Measurements from ENCODE around the gene YKT6. TPM values are rescaled to one million over a fixed set of nuclear protein-coding genes. Genes with fewer than 3 reads are reported as not detected.
A peak's percentile ranks its signal among the peaks of the same experiment; 100 is the strongest.

Gene YKT6
- polyA plus RNA-seq, 6 donors from 2014 or later: 21.5 to 41.9 (median 31.0) TPM

DNA sequence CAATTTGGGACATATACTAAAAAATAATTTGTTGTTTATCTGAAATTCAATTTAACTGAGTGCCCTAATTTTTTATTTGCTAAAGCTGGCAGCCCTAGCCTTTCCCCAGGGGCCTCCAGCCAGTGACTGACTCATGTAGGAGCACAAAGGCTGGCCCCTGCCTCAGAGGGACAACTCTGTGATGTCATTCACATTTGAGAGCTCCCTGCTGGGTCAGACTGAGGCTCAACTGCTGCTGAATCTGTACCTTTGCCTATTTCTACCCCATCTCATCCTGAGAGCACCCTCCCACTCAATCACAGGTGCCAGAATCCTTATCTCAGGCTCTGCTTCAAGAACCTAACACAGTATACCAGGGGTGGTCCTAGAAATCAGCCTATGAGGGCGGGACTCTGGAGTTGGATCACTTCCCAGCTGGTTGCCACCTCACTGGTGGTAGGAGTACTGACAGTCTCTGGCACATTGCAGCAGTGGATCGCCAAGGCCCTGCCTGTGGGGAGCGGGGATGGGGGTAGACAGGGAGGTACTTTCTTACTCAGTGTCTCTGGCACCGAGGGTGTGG, 23.1 kb upstream of the YKT6 start:
- DNase-seq (no peak), ATAC-seq (ENCODE audit: low read depth in 2 of 2) (no peak)
- H3K9me3 Mint-ChIP-seq: peaks cover 2 to 7% (median 4%) of the 10 kb centered on the region in 7 donors
- H3K4me3 Mint-ChIP-seq: no peak overlapping the region
- no peak overlapping the region for H3K27ac Mint-ChIP-seq
- H3K36me3 Mint-ChIP-seq: no peaks in the 10 kb centered on the region
- peaks cover 11 to 34% (median 15%) of the 10 kb centered on the region in 3 donors for H3K27me3 Mint-ChIP-seq
- peaks cover 4 to 8% (median 5%) of the 10 kb centered on the region in 3 donors for H3K4me1 Mint-ChIP-seq

DNA sequence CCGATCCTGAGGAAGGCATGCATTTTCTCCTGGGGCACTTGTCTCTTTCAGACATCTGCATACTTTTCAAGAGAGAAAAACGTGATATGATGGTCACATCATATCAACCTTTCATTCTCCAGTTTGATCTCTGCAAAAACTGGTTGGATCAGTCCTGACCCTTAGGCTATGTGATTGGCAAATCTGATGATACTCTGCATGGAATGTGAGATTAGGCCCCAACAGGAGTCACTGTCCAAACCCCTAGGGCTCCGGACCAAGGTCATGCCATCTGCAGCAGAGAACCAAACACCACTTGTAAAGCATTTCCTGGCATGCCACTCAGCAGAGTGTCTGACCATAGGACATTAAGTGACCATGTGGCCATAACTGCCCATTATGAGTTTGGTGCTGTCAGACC, 20.1 kb upstream of the YKT6 start:
- H3K4me3 Mint-ChIP-seq: no peak overlapping the region

DNA sequence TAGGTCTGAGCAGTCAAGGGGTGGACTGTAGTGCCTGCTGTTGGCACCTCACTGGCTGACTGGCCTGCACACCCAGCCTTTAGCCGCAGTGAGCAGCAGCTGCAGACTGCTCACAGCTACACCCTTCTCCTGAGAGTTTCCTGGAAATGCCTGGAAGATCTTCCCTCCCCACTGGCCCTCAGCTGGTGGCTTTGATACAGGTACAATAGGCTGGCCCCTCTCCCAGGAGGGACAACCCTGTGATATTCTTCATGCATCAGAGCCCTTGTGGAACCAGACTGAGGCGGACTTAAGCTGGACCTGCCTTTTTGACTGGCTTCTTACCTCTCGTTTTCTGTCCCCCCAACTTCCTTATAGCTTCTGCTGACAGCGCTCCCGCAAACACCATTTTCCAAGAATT, 18.0 kb upstream of the YKT6 start:
- Mint-ChIP-seq H3K27ac (no peak overlapping the region), H3K4me3 (no peak overlapping the region), H3K36me3 (no peaks in the 10 kb centered on the region), H3K27me3 (peaks cover 5 to 21% (median 9%) of the 10 kb centered on the region in 3 donors), H3K4me1 (peaks cover 0 to 5% (median 0%) of the 10 kb centered on the region in 3 donors), H3K9me3 (peaks cover 0 to 14% (median 5%) of the 10 kb centered on the region in 7 donors)
- no peak for ATAC-seq (ENCODE audit: low read depth in 2 of 2)
- no peak for DNase-seq

More for the DNA sequence above, 20.1 kb upstream of the YKT6 start:
- H3K27ac Mint-ChIP-seq: no peak overlapping the region
- DNase-seq: no peak
- peaks cover 11 to 34% (median 15%) of the 10 kb centered on the region in 3 donors for H3K27me3 Mint-ChIP-seq
- ATAC-seq (ENCODE audit: low read depth in 2 of 2): no peak
- peaks cover 0 to 5% (median 0%) of the 10 kb centered on the region in 3 donors for H3K4me1 Mint-ChIP-seq
- H3K9me3 Mint-ChIP-seq: peaks cover 0 to 14% (median 5%) of the 10 kb centered on the region in 7 donors
- no peaks in the 10 kb centered on the region for H3K36me3 Mint-ChIP-seq

DNA sequence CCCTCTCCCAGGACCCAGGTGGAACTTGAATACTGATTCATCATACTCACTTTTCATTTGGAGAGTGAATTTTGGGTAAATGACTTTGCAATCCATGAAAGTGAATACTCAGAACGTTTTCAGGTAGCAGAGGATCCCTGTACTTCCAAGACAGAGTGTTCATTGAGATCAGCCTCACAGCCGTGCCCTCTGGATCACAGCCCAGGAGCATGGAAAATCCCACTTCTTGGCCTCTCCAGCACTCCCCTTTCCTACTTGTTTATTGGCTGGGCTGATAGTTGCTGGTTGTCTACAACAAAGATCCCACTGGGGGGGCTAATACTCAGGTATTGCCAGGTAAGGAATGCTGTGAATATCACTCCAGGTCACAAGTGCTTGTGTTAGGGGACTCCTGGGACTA, 17.4 kb upstream of the YKT6 start:
- ATAC-seq (ENCODE audit: low read depth in 2 of 2) (no peak), DNase-seq (no peak)
- Mint-ChIP-seq H3K9me3 (peaks cover 0 to 14% (median 5%) of the 10 kb centered on the region in 7 donors), H3K27ac (no peak overlapping the region), H3K36me3 (no peaks in the 10 kb centered on the region), H3K4me3 (no peak overlapping the region), H3K4me1 (peaks cover 0 to 5% (median 0%) of the 10 kb centered on the region in 3 donors), H3K27me3 (peaks cover 0 to 26% (median 6%) of the 10 kb centered on the region in 3 donors)

DNA sequence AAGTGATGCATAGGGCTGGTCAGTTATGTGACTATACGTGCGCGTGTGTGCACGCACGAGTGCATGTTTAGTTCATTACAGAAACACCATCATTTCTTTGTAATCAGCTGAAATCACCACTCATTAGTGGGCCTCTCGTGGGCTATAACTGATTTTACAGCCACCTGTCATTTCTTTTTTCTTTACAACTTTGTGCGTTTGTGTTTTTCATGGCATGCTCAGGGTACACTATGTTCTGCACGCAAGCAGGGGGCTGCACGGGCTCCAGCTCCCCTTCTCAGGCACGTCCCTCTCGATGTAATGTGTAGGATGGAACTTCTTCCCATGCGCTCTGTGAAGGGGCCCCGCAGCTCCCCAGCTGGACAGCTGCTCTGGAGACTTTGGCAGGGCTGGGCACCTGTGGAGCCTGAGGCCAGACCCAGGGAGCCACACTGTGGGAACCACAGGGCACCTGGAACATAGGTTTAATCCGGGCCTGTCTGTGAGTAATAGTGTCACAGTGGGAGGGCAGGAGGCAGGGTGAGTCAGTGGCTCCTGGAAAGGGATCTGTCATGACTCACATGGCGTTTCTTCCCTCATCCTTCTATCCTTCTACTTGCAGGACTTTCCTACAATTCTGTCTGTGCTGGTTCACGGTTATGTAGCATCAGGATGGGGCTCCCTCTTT, 16.4 kb upstream of the YKT6 start:
- Mint-ChIP-seq H3K9me3 (peaks cover 0 to 14% (median 5%) of the 10 kb centered on the region in 7 donors), H3K4me1 (peaks cover 0 to 5% (median 0%) of the 10 kb centered on the region in 3 donors), H3K27ac (no peak overlapping the region), H3K27me3 (peaks cover 0 to 22% (median under 1%) of the 10 kb centered on the region in 3 donors), H3K36me3 (no peaks in the 10 kb centered on the region), H3K4me3 (peak overlapping the region in 1 of 8 donors; percentile 32)
- ATAC-seq (ENCODE audit: low read depth in 2 of 2): no peak
- no peak for DNase-seq

DNA sequence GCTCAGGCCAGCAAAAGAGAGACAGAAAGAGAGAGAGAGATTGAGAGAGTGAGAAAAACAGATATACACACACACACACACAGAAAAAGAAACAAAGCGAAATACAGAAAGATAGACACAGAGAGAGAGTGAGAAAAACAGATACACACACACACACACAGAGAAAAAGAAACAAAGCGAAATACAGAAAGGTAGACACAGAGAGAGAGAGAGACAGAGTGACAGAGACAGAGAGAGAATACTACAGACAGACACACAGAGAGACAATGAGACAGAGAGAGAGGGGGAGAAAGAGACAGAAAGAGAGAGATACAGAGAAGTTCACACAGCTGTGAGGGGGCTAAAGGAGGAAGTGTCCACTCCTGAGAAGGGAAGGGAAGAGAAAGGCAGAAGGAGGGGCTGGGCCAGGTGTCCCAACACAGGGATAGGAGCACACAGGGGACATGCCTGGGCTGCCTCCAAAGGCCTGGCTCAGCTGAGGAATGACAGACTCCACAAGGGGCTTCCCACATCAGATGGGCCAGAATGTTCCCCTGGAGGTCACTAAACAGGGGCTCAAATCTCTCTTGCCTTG, 15.8 kb upstream of the YKT6 start:
- Mint-ChIP-seq H3K4me1 (peaks cover 0 to 5% (median 0%) of the 10 kb centered on the region in 3 donors), H3K4me3 (no peak overlapping the region), H3K27ac (peak overlapping the region in 1 of 6 donors; percentile 14), H3K27me3 (peaks cover 0 to 21% (median 0%) of the 10 kb centered on the region in 3 donors), H3K9me3 (peaks cover 0 to 14% (median 5%) of the 10 kb centered on the region in 7 donors), H3K36me3 (no peaks in the 10 kb centered on the region)
- DNase-seq: no peak
- no peak for ATAC-seq (ENCODE audit: low read depth in 2 of 2)

DNA sequence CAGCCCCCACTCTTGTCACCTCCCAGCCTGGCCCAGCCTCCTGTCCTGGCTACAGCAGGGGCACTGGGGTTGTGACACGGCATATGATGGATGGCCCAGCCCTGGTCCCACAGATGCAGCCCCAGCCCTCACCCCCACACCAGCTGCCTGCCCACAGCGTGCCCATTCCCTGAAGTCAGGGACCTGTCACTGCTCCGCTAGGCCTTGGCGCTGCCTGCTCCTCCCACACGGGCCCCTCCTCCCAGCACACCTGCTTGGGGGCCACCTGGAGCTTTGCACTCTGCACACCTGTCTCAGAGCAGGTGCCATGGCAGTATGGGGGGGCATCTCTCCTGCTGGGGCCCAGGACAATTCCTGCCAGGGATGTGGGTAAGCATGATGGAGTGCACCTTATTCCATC, 15.0 kb upstream of the YKT6 start:
- ATAC-seq (ENCODE audit: low read depth in 2 of 2): no peak
- Mint-ChIP-seq H3K36me3 (no peaks in the 10 kb centered on the region), H3K9me3 (peaks cover 0 to 14% (median 5%) of the 10 kb centered on the region in 7 donors), H3K4me1 (peaks cover 0 to 5% (median 0%) of the 10 kb centered on the region in 3 donors), H3K27ac (peak overlapping the region in 1 of 6 donors; percentile 24), H3K27me3 (peaks cover 0 to 20% (median 2%) of the 10 kb centered on the region in 3 donors), H3K4me3 (no peak overlapping the region)
- DNase-seq: no peak

DNA sequence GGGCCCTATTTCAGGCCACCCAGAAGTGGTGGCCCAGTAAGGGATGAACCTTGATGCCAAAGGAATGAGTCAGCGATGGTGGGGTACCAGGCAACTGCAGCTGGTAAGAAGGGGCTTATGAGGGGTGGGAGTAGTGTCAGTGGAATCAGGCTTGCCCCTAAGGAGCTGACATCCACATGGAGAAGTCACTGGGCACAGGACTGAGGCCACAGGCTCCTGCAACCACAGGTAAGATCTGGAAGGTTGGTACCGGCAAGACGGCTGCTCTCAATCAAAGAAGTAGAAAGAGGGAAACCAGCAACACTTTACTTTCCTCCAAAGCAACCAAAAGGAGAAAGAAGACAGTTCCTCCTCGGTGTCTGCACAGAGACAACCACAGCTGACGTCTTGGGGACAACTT, 14.0 kb upstream of the YKT6 start:
- ATAC-seq (ENCODE audit: low read depth in 2 of 2) (no peak), DNase-seq (no peak)
- peaks cover 0 to 5% (median 0%) of the 10 kb centered on the region in 3 donors for H3K4me1 Mint-ChIP-seq
- H3K27ac Mint-ChIP-seq: no peak overlapping the region
- H3K27me3 Mint-ChIP-seq: peaks cover 0 to 16% (median 8%) of the 10 kb centered on the region in 3 donors
- no peak overlapping the region for H3K4me3 Mint-ChIP-seq
- peaks cover 0 to 14% (median 5%) of the 10 kb centered on the region in 7 donors for H3K9me3 Mint-ChIP-seq
- H3K36me3 Mint-ChIP-seq: no peaks in the 10 kb centered on the region

DNA sequence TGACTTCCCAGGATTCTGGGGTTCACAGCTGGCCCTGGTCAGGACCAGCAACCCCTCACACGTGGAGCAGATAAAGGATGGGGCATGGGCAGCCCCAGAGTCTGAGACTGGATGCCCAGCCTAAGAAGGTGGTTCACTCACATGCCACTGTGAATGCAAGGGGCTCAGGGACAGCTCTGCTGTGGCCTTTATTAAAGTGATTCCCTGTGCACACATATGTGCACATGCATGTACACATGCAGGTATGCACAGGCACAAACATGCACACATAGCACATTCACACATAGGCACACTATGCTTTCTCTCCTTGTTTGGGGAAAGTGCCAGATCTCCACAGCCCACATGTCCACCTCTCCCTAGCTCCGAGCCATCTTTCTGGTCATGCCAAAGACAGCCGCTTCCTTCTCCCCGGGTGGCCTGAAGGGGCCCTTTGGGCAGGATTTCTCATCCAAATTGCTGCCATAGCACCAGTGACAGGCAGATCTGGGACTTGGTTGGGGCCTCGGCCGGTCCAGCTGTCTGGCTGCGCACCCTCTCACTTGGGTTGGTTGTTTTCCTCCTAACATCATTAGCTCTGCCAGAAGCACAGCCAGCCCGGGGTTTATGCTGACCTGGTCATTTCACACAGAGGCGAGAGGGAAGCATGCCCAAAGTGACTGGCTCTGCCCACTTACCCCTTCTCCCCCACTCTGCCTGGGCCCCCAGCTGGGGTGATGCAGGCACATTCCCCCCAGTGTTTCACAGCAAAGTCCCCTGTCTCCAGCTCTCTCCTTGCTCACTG, 13.0 kb upstream of the YKT6 start:
- Mint-ChIP-seq H3K27ac (no peak overlapping the region), H3K27me3 (peaks cover 0 to 17% (median 11%) of the 10 kb centered on the region in 3 donors), H3K4me1 (peaks cover 0 to 5% (median 0%) of the 10 kb centered on the region in 3 donors), H3K36me3 (no peaks in the 10 kb centered on the region), H3K9me3 (peaks cover 0 to 5% (median 3%) of the 10 kb centered on the region in 7 donors), H3K4me3 (no peak overlapping the region)
- no peak for DNase-seq
- no peak for ATAC-seq (ENCODE audit: low read depth in 2 of 2)

DNA sequence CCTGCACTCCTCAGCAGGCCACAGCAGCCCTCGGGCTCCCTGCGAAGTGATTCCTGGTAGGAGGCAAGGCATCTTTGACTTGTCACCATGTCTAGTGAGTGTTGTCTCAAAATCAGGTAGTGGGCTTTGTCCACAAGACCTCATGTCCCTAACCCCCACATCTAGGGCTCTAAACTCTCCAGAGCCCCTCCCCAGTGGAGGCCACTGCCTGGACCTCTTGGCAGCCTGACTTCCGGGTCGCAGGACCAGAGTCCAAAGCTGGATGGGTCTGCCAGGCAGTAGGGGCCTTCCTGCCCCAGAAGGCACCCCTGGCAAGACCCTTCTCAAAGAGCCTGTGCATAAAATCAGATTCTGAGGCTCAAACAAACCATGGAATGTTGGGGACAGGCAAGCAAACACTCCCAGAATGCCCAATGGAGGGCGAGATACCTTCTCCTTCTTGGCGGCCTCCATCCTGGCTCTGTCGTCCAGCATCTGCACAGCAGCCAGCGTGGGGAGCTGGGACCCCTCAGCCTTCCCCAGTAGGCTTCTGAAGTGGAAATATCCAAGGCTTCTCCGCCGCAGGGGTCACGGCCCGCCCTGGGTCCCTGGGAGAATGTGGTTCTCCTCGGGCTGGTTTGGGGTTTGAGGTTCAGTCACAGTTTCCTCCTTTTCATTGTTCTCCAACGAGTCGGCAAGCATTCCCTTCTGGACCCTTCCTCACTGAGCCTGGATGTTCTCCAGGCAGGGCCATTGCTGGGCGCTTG, 12.1 kb upstream of the YKT6 start:
- Mint-ChIP-seq H3K36me3 (no peaks in the 10 kb centered on the region), H3K9me3 (peaks cover 0 to 1% (median 0%) of the 10 kb centered on the region in 7 donors), H3K27me3 (peaks cover 0 to 25% (median 19%) of the 10 kb centered on the region in 3 donors), H3K27ac (no peak overlapping the region), H3K4me1 (peaks cover 0 to 5% (median 0%) of the 10 kb centered on the region in 3 donors), H3K4me3 (no peak overlapping the region)
- ATAC-seq (ENCODE audit: low read depth in 2 of 2): no peak
- no peak for DNase-seq

DNA sequence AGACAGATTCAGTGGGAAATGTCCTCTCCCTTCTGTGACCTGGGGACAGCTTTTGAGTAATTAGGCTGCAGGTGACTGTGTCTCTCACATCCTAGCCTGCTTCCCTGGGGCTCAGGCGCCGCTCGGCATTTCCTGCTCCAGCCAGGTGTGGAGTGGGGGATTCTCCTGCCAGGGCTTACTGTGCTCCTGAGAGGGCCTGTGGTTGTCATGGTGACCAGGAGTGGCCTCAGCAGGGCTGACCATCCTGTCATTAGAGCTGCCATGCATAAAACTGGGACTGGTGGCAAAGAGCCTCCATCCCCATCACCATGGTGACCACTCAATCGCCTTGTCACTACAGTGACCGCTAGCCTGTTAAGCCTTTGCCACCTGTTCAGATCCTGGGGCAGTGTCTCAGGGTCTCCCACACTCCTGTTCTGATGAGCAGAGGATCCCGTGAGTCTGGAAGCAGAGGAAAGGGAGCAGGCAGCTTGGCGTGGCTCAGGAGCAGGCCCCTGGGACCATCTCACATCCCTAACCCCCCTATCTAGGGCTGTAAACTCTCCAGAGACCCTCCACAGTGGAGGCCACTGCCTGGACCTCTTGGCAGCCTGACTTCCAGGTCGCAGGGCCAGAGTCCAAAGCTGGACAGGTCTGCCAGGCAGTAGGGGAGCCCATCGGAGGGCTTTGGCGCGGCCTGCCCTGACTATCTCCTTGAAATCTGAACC, 11.3 kb upstream of the YKT6 start, which contains the start of gene GCK:
GCK (minus strand) TSS at position 154 of the 707 bp plus-strand sequence. CDS start 486 bp downstream, outside the sequence.
- ATAC-seq (ENCODE audit: low read depth in 2 of 2) (no peak), DNase-seq (no peak)
- peaks cover 0 to 29% (median 22%) of the 10 kb centered on the region in 3 donors for H3K27me3 Mint-ChIP-seq
- H3K27ac Mint-ChIP-seq: no peak within 1 kb of the TSS
- no peaks in the 10 kb centered on the region for H3K9me3 Mint-ChIP-seq
- peaks cover 0 to 5% (median 0%) of the 10 kb centered on the region in 3 donors for H3K4me1 Mint-ChIP-seq
- no peak within 1 kb of the TSS for H3K4me3 Mint-ChIP-seq
- no peaks in the 10 kb centered on the region for H3K36me3 Mint-ChIP-seq
